ENCODE data around the gene OXNAD1.
A peak's percentile ranks its signal among the peaks of the same experiment; 100 is the strongest.

Gene OXNAD1

GRCh38 chr3:16273867-16274266 is 8.9 kb downstream of the OXNAD1 start:
- no peak for FAIRE-seq
- no peak for DNase-seq (ENCODE audit: low spot score)

GRCh38 chr3:16277471-16277870 is 12.5 kb downstream of the OXNAD1 start:
- DNase-seq (ENCODE audit: low spot score) (no peak), FAIRE-seq (no peak)

- DNase-seq (ENCODE audit: low spot score), result no peak
- FAIRE-seq, result no peak
Measured at GRCh38 chr3:16279010-16279801, 14.2 kb downstream of the OXNAD1 start.

GRCh38 chr3:16280671-16281070 is 15.7 kb downstream of the OXNAD1 start:
- no peak for FAIRE-seq

GRCh38 chr3:16284633-16285032 is 19.6 kb downstream of the OXNAD1 start:
- no peak for FAIRE-seq
- DNase-seq (ENCODE audit: low spot score), result no peak

More at GRCh38 chr3:16280671-16281070, 15.7 kb downstream of the OXNAD1 start:
- DNase-seq (ENCODE audit: low spot score), result no peak

- DNase-seq (ENCODE audit: low spot score) (no peak), FAIRE-seq (no peak)
Measured at GRCh38 chr3:16286161-16286560, 21.1 kb downstream of the OXNAD1 start.

GRCh38 chr3:16286751-16287543 is 21.9 kb downstream of the OXNAD1 start:
- DNase-seq (ENCODE audit: low spot score), result no peak
- no peak for FAIRE-seq

- FAIRE-seq (no peak), DNase-seq (ENCODE audit: low spot score) (no peak)
Measured at GRCh38 chr3:16288664-16289063, 23.7 kb downstream of the OXNAD1 start.

GRCh38 chr3:16289144-16289889 is 24.3 kb downstream of the OXNAD1 start:
- FAIRE-seq (no peak), DNase-seq (ENCODE audit: low spot score) (no peak)

- FAIRE-seq (peak; percentile 43), DNase-seq (ENCODE audit: low spot score) (peak; percentile 23)
Measured at GRCh38 chr3:16290007-16290826, 25.2 kb downstream of the OXNAD1 start.

- DNase-seq (ENCODE audit: low spot score), result no peak
- FAIRE-seq, result no peak
Measured at GRCh38 chr3:16290827-16291196, 25.8 kb downstream of the OXNAD1 start.

GRCh38 chr3:16294844-16295243 is 29.8 kb downstream of the OXNAD1 start:
- no peak for FAIRE-seq

GRCh38 chr3:16295298-16295890 is 30.4 kb downstream of the OXNAD1 start:
- DNase-seq (ENCODE audit: low spot score) (no peak), FAIRE-seq (no peak)

More at GRCh38 chr3:16294844-16295243, 29.8 kb downstream of the OXNAD1 start:
- DNase-seq (ENCODE audit: low spot score), result no peak

- no peak for DNase-seq (ENCODE audit: low spot score)
Measured at GRCh38 chr3:16297997-16298885, 33.2 kb downstream of the OXNAD1 start.

GRCh38 chr3:16298891-16299290 is 33.9 kb downstream of the OXNAD1 start:
- no peak for DNase-seq (ENCODE audit: low spot score)
- FAIRE-seq, result no peak

More at GRCh38 chr3:16297997-16298885, 33.2 kb downstream of the OXNAD1 start:
- FAIRE-seq, result no peak

- FAIRE-seq (no peak), DNase-seq (ENCODE audit: low spot score) (no peak)
Measured at GRCh38 chr3:16299746-16300145, 34.7 kb downstream of the OXNAD1 start.

GRCh38 chr3:16300307-16300706 is 35.3 kb downstream of the OXNAD1 start:
- FAIRE-seq (peak; percentile 63), DNase-seq (ENCODE audit: low spot score) (peak; percentile 59)

GRCh38 chr3:16300881-16301359 is 35.9 kb downstream of the OXNAD1 start:
- no peak for FAIRE-seq
- no peak for DNase-seq (ENCODE audit: low spot score)

- no peak for FAIRE-seq
- no peak for DNase-seq (ENCODE audit: low spot score)
Measured at GRCh38 chr3:16301507-16301906, 36.5 kb downstream of the OXNAD1 start.

All from RCC 7860 (cell line).